HG03139 (cell line): ENCODE data around the gene AP3D1.

Experiments used
- ATAC-seq: cut with Tn5 transposase; IDR thresholded peaks from one replicate; pipeline ENCODE4 v1.9.1; 2021; ENCODE audit not compliant: unreplicated experiment

The AP3D1 gene

DNA sequence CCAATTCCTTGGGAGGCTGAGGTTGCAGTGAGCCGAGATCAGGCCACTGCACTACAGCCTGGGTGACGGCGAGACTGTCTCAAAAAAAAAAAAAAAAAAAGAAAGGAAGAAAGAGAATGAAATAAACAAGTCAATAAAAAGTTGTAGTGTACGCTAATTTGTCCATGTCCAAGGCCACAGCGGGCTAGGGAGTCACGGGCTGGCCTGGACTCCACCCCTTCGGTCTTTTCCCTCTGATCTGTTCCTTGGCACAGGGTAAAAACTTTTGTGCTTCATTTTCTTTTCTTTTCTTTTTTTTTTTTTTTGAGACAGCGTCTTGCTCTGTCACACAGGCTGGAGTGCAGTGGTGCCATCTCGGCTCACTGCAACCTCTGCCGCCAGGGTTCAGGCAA is 80.9 kb downstream of the AP3D1 start:
- ATAC-seq: no peak

DNA sequence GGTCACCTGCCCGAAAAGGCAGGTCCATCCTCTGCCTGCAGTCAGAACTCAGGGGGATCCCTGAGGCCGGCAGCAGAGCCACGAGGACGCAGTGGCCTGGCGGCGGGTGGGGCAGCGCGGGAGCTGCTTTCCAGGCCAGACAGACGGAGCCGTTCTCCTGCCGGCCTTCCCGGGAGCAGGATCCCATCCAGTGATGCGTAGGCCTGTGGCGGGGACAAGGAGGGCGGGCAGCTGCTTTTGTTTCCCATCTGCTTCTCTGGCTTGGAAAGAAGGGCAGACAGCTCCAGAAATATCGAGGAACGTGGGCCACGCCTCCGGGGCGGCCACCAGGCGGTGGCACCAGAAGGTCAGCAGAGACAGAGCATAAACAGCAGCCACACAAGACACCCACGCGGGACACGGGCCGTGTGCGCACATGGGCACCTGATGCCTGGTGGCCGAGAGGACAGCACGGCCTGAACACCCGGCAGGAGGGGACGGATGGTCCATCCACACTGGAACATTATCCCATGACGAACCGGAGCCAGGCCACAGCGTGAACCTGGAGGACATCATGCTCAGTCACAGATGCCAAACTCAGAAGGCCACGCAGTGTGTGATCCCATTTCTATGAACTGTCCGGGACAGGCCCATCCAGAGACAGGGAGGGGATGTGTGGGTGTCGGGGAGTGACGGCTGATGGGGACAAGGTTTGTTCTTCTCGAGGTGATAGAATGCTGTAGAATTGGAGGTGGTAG is 86.4 kb downstream of the AP3D1 start:
- ATAC-seq: no peak

DNA sequence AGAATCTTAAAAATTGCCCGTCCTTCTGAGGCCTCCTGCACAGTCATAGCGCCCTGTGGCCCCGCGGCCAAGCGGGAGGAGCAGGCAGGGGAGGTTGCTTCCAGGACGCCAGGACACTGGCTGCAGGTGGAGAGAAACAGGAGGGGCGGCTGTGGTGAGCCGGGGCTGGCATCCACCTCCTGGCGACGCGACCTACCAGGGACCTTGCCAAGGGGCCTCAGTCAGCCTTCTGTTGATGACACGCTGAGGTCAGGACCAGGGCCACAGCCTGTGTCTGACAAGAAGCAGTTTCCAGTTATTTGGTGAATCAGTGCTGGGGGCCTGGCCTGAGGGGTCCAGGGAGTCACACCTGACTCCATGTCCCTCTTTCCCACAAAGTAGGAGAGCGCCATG is 87.0 kb downstream of the AP3D1 start:
- ATAC-seq: no peak

DNA sequence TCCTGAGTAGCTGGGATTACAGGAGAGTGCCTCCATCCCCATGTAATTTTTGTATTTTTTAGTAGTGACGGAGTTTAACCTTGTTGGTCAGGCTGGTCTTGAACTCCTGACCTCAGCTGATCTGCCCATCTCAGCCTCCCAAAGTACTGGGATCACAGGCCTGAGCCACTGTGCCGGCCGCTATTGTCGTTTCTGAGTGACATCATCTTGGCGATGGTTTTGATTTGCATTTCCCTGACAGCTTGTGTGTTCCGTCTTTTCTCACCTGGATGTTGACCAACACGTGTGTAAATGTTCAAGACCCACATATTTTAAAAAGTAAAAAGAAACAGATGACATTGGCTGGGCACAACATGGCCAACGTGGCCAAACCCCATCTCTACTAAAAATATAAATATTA is 87.5 kb downstream of the AP3D1 start:
- ATAC-seq: no peak

DNA sequence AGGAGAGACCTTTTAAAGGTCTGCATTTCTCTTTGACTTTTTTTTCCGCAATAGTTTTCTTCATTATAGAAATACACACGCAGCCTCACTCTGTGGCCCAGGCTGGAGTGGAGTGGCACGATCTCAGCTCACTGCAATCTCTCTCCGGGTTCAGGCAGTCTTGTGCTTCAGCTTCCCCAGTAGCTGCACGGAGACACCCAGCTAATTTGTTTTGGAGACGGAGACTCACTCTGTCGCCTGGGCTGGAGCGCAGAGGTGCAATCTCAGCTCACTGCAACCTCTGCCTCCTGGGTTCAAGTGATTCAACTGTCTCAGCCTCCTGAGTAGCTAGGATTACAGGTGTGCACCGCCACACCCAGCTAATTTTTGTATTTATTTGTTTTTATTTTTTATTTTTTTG is 88.6 kb downstream of the AP3D1 start:
- no peak for ATAC-seq

DNA sequence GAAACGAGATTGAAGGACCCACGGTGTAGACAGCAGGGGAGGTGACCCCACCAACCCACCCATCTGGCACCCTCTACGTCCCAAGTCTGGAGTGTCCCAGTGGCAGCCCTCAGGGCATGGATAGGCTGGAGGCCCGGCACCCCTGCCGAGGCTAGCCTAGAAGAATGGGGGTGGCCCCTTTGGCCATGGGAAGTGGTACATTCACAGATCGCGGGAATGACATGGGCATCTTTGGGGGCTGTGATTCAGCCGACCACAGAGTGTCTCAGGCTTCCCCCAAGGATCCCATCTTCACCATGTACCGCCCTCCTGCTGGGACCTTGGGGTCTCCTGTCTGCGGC is 89.0 kb downstream of the AP3D1 start:
- ATAC-seq: no peak

DNA sequence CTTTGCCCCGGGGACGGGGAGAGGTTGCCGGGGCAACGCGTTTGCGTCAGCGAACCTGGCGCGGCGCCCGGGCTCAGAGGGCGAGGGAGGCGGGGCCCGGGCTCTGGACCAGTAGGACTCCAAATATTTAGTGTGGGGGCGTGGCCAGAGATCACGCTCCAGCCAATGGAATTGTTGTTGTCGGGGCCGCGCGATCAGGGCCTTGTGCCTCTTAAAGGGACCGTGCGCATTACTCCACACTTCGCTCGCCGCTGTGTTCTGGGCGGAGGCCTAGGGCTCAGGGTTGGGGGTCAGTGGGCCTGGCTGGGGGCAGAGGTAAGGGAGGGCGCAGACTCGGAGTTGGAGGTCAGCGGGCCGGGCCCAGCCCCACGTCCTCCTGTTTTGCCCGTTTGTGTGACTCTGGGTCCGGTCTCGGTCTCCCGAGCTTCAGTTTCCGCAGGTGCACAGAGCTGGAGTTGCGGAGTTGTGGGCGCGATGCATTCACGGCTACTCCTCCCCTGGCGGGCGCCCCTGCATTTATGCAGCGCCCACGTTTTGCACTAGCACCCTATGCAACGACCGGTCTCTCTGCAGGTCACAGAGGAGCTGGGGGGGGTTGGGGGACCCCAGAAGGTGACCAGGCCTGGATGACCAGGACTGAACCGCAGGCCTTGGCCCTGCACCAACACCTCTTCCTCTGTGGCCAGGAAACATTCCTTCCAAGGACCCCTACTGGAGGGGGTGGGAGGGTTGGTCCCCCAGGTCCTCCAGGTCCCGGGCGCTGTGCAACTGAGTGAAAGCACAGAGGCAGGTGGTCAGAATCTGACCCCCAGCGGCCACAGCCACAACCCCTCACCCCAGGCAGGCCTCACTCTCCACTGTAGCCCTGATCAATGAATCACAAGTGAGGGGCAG is 89.6 kb downstream of the AP3D1 start:
- ATAC-seq: peak; percentile 80

DNA sequence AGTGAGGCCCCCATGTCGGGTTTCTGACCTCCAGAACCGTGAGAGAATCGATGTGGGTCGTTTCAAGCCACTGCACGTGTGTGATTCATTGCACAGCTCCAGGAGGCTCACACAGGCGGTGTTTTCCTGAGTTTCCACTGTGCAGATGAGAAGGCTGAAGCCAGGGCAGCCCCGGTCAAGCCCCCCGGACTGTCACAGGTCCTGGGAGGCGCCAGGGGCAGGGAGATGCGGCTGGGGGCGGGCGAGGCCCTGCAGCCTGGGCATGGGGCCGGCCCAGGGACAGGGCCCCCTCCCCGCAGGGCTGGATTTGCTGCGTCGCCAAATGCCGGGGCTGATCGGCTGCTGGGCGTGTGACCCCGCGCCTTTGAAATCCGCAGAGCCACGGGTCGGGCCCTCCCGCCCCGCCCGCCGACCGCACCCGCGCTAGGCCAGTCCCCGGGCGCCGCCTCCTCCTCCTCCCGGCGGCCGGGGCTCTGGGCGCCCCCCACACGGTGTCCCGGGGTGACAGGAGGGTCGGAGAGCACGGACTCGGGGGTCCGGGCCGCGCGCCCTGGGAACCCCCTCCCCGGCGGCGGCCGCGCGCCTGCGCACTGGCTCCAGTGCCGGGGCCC is 90.4 kb downstream of the AP3D1 start:
- peak; percentile 23 for ATAC-seq

DNA sequence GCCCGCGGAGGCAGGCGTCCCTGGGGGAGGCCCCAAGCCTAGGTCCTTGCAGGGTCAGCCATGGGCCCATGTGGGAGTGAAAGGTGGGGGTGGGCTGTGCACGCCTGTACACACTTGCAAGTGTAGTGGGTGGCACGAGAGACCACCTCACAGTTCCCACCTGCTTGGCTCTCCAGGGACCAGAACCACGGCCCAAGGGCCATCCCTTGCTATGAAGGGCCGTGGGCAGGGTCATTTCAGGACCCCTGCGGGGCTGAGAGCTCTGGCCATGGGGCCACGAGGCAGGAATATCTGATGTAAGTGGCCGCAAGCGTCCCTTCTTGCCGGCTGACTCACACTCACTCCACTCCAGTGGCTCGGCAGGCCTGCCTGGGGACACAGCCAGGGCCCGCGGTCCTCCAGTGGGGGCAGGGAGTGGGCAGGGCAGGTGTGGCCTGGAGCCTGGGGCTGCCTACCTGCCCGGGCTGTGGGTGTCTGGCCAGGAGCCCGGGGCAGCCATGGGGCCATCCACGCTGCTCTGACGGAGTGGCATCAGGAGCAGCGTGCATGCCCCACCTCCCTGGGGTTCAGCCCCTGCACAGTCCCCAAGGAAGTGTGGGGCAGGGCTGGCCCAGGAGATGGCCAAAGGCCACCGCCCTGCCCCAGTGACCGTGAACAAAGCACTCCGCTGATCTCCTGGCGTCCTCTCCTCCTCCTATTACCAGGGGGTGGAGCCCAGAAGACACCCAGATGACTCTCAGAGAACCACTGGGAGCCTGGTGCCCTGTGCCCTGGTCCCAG is 91.8 kb downstream of the AP3D1 start:
- no peak for ATAC-seq

DNA sequence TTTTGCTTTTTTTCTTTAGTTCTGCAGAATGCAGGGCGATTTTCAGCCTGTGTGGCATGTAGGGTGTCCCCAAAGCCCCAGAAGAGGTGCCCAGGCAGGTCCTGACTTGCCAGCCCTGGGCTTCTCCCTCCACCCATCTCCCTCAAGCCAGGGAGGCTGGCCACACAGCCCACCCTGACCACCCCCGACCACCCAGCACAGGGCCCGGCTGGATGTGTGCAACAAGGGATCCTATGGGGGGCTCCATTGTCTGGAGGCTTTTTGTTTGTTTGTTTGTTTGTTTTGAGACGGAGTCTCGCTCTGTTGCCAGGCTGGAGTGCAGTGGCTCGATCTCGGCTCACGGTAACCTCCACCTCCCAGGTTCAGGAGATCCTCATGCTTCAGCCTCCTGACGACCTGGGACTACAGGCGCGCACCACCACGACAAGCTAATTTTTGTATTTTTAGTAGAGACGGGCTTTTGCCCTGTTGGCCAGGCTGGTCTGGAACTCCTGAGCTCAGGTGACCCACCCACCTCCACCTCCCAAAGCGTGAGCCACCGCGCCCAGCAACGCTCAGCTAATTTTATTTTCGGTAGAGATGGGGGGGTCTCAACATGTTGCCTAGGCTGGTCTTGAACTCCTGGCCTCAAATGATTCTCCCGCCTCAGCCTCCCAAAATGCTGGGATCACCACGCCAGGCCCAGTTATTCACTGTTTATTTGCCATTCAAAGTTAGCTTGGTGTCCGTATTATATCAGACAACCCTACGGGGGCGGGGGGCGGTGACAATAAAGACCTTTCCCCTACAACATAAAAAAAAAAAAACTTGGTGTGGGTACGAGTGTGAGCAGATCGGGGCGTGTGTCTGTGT is 92.6 kb downstream of the AP3D1 start:
- no peak for ATAC-seq

DNA sequence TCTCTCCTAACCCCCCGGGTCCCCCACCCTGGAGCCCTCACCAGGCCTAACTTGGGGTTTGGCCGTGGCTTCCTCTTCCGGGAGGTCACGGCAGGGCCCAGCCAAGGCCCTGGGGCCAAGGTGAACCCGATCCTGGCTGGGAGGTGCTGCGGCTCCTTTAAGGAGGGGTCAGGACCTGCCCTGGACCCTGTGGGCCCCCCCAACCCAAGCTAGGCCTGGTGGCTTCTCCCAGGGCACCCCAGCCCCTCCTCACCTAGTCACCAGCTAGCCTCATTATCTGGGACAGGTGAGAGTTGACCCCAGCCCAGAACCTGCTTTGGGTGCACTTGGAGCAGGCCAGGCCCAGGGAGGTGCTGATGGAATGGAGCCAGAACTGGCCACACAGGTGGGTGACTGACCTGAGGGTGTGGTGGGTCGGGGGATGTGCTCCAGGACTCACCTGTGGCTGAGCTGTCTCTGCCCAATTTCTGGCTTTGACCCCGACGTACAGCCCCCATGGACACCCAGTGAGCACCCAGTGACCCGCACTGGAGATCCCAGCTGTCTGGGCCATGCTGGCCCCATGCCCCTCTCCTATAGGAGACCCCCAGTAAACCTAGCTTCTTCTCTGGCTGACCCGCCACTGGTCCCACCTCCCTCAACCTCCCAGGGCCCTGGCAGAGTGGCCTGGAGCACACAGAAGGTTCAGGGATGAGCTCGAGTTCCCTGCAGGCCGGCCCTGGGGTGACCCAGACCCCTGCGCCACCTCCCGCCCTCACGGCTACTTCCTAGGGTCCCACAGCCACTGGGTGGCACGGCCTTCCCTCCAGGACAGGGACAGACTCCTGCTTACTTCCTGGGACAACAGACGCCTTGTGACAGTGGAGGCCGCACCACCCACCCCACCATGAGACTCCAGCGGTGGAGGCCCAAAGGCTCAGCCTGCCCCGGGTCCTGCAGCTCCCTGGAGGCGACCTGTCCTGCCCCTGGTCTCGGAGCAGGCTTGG is 93.6 kb downstream of the AP3D1 start:
- no peak for ATAC-seq

DNA sequence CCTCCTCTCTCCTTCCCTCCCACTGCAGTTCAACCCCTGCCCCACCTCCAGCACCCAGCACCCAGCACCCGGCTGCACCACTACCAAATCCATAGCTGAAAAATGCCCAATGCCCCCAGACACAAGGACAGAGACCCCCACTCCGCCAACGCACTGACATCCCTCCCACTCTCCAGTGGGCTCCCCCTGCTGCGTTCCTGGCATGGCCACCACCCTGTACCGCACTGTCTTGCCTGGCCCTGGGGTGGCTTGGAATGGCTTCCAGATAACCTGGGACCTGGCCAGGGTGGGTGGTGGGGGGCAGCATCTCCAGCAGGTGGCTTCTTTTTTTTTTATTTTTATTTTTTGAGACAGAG is 94.6 kb downstream of the AP3D1 start:
- ATAC-seq: no peak

DNA sequence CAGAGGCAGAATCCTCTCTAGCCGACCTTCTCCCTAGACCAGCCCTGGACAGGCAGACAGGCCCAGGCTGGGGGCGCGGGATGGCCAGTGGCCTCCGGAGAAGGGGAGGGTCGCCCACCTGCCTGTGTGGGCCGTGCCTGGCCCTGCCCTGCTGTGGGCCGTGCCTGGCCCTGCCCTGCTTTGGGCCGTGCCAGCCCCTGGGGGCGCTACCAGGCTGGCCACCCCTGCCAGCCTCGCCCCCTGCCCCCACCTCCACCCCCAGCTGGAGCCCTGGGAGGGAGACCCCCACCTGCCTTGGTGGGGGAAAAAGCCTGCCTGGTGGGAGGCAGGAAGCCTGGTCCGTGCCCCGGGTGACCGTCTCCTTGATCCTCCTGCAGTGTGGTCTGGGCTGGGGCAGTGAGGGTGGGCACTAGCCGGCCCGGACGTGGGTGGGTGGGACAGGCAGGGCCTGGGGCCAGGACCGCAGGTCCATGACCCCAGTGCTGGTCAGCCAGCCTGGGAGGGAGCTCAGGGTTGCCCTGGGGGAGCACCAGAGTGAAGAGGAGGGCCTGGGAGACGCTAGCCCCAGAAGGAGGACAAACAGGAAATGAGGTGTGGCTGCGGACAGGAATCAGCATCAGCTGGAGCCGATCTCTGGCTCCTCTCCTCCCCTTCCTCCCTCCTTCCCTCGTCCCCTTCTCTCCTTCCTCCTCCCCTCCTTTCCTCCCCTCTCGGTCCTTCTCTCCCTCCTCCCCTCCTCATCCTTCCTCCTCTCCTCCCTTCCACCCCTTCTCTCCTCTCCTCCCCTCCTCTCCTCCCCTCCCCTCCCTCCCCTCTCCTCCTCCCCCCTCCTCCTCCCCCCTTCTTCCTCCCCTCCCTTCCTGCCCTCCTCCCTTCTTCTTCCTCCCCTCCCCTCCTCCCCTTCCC is 95.2 kb downstream of the AP3D1 start:
- ATAC-seq: no peak

DNA sequence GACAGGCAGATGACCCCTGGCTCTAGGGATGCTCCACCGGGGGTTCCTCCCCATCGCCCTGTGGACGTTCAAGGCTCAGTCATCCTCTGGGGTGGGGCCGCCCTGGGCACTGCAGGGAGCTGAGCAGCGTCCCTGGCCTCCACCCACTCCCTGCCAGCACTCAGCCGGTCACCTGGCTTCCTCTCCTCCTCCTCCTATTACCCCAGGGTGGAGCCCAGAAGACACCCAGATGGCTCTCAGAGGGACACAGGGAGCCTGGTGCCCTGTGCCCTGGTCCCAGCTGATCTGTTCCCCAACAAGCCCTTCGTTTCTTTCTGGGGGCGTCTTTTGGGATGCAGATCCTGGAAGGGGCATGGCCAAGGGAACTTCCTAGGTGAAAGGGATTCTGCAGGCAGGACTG is 96.6 kb downstream of the AP3D1 start:
- no peak for ATAC-seq

DNA sequence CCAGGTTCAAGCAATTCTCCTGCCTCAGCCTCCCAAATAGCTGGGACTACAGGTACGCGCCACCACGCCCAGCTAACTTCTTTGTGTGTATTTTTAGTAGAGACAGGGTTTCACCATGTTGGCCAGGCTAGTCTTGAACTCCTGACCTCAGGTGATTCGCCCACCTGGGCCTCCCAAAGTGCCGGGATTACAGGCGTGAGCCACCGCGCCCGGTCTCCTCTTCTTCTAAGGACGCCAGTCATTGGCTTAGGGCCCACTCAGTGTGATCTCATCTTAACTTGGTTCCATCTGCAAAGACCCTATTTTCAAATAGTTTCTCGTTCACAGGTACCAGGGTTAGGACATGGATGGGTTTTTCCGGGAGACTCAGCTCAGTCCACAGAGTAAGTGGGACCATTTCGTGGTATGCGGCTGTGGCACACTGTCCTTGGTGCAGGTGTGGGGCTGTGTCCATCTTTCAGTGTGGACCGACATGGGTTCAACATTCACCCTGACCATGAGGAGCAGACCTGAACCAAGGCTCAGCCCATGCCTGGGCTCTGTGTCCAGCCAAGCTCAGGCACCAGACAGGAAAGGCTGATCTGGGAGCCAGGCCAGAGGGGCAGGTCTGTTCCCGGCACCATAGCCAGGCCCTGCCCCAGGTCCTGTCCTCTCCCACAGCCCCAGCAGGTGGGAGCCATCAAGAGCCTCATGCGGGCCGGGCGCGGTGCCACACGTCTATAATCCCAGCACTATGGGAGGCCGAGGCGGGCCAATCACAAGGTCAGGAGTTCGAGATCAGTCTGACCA is 97.6 kb downstream of the AP3D1 start:
- no peak for ATAC-seq

DNA sequence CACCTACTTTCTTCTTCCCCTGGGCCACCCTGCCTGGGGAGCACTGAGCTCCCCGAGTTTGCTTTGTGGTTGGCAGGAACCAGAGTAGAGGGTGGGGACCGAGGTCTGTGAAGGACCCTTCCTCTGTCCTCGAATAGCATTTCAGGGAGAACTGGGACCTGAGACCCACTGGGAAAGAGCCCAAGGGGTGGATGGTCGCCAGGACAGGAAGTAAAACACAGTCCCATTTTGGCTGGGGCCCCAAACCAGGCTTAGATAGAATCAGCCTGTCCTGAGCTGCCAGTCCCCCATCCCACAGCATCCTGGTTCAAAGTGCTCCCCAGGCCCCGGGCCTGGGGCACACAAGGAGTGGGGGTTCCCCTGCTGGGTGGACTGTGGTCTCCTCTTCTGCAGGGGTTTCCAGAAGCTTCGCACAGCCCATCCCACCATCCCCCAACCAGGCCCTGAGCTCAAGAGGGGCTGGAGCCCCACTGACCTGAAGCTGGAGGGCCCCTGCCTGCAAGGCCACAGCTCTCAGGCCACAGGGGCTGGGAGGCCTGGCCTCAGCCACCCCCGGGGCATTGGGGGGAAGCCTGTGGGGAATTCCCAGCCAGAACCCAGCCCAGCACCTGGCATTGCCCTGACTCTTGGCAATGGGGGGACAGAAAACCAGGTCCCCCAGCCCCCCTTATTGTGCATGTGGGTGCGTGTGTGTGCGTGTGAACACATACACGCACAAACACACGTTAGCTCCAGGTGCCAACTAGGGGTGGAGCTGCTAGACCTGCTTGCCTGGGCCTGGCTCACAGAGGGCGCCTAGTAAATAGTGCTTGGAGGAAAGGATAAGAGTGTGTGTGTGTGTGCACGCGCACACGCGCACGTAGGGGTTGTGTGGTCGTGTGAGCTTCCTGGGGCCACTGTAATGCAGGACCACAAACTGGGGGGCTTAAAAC is 99.3 kb downstream of the AP3D1 start:
- no peak for ATAC-seq
